ENCODE measurements around the gene AMZ2. TPM values are rescaled to one million over a fixed set of nuclear protein-coding genes. Genes with fewer than 3 reads are reported as not detected.

Gene AMZ2
- polyA plus RNA-seq (2012; ENCODE audit: insufficient read length, low read depth) = 46.0 TPM

DNA sequence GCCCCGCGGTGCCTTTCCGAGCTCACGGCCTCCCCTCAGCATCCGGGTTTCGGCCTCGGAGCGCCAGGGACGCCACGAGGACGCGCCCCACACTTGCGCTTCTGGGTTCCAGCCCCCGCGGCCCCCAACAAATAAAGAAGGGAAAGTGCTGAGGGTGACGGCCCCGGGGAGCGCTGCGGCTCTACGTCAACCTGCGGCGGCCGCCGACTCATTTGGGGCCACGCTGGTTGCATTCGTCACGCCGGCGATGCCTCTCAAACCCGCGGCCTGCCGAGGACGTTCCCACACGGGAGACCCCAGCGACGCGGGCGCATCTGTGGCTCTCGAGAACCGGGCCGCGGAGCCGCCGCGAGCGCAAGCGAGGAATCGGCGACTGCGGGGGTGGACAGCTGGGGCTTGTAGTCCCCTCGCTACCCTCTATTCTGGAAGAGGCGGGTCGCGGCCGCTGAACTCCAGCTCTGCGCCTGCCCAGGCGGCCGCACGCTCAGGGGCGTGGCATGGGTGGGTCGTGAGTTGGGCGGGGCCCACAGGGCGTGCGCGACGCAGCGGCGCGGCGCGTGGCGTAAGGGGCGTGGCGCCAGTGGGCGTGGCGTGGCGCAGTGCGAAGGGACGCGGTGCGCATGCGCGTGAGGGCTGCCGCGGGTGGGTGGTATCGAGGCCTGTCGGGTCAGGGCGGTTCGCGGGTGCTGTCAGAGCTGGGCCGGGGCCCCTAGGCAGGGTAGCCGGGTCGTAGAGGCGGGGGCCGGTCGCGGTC, at the start of gene AMZ2:
AMZ2 (plus strand) TSS at position 599 of the 754 bp plus-strand sequence. CDS start 2,145 bp downstream, outside the sequence.
- TF ChIP-seq FOXP2 (optimal IDR thresholded peaks at IDR 0.05; ENCODE audit: borderline replicate concordance, extremely low read depth, extremely low read length, insufficient read depth) (peak; percentile 96), SIN3A (IDR thresholded peaks at IDR 0.05; ENCODE audit: borderline replicate concordance, insufficient read depth, low read length) (no peak), TAF1 (IDR thresholded peaks at IDR 0.05; ENCODE audit: borderline replicate concordance, insufficient read depth, low read length) (peak; percentile 73; the same call in 1 of the 2 replicates), POLR2AphosphoS5 (IDR thresholded peaks at IDR 0.05; ENCODE audit: low read depth, low read length) (peak; percentile 94)
- TF ChIP-seq, protein P1, sequence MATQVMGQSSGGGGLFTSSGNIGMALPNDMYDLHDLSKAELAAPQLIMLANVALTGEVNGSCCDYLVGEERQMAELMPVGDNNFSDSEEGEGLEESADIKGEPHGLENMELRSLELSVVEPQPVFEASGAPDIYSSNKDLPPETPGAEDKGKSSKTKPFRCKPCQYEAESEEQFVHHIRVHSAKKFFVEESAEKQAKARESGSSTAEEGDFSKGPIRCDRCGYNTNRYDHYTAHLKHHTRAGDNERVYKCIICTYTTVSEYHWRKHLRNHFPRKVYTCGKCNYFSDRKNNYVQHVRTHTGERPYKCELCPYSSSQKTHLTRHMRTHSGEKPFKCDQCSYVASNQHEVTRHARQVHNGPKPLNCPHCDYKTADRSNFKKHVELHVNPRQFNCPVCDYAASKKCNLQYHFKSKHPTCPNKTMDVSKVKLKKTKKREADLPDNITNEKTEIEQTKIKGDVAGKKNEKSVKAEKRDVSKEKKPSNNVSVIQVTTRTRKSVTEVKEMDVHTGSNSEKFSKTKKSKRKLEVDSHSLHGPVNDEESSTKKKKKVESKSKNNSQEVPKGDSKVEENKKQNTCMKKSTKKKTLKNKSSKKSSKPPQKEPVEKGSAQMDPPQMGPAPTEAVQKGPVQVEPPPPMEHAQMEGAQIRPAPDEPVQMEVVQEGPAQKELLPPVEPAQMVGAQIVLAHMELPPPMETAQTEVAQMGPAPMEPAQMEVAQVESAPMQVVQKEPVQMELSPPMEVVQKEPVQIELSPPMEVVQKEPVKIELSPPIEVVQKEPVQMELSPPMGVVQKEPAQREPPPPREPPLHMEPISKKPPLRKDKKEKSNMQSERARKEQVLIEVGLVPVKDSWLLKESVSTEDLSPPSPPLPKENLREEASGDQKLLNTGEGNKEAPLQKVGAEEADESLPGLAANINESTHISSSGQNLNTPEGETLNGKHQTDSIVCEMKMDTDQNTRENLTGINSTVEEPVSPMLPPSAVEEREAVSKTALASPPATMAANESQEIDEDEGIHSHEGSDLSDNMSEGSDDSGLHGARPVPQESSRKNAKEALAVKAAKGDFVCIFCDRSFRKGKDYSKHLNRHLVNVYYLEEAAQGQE (IDR thresholded peaks at IDR 0.05; ENCODE audit: insufficient read depth in 1 of 2, low read depth in 2 of 2, low read length in 2 of 2) = peak; percentile 8 to 53; a peak in 1 of 4 replicates

GRCh38 chr17:68198931-68199836, 48.7 kb upstream of the AMZ2 start:
- TF ChIP-seq, protein P1 (IDR thresholded peaks at IDR 0.05; ENCODE audit: insufficient read depth in 1 of 2, low read depth in 2 of 2, low read length in 2 of 2) = no peak
- TF ChIP-seq TAF1 (IDR thresholded peaks at IDR 0.05; ENCODE audit: borderline replicate concordance, insufficient read depth, low read length) (no peak), FOXP2 (optimal IDR thresholded peaks at IDR 0.05; ENCODE audit: borderline replicate concordance, extremely low read depth, extremely low read length, insufficient read depth) (no peak), POLR2AphosphoS5 (IDR thresholded peaks at IDR 0.05; ENCODE audit: low read depth, low read length) (no peak), SIN3A (IDR thresholded peaks at IDR 0.05; ENCODE audit: borderline replicate concordance, insufficient read depth, low read length) (no peak)

DNA sequence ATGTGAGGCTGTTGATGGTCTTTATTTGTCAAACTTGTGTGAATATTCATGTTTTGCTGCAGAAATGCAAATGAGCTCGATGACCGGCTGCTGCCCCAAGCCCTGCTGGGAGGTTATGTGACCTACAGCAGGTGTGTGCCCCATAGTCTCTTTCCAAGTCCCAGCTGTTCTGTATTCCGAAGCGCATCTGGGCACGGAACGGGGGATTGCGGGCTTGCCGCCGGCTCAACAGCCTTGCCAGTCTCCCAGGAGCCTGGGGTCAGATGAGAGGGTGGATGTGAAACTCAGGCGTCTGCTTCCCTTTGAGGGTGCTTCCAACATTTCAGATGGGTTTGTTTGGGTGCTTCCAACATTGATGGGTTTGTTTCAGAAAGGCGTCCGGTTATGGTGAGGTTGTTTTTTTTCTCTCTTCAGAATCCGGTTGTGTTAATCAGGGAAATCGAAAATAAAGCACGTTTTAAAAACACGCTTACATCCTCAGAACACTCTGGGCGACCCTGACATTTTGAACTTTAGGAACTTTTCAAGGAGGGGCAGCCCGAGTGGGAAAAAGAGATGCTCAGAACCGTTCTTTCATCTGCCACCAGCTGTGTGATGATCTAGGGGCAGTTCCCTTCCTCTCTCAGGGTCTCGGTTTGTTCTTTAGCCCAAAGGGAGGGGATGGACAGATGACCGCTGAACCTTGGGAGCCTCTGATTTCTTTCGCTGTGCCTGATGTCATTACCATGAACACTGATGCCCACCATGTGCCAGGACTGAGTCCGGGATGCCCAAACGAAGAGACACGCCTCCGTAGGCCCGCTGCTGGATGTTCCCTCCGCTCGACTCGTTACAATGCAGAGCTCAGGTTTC, 47.8 kb upstream of the AMZ2 start:
- TF ChIP-seq SIN3A (IDR thresholded peaks at IDR 0.05; ENCODE audit: borderline replicate concordance, insufficient read depth, low read length) (no peak), FOXP2 (optimal IDR thresholded peaks at IDR 0.05; ENCODE audit: borderline replicate concordance, extremely low read depth, extremely low read length, insufficient read depth) (no peak), POLR2AphosphoS5 (IDR thresholded peaks at IDR 0.05; ENCODE audit: low read depth, low read length) (no peak), TAF1 (IDR thresholded peaks at IDR 0.05; ENCODE audit: borderline replicate concordance, insufficient read depth, low read length) (no peak)
- TF ChIP-seq, protein P1 (IDR thresholded peaks at IDR 0.05; ENCODE audit: insufficient read depth in 1 of 2, low read depth in 2 of 2, low read length in 2 of 2) = no peak

- no peak for TF ChIP-seq SIN3A (IDR thresholded peaks at IDR 0.05; ENCODE audit: borderline replicate concordance, insufficient read depth, low read length)
- TF ChIP-seq, protein P1 (IDR thresholded peaks at IDR 0.05; ENCODE audit: insufficient read depth in 1 of 2, low read depth in 2 of 2, low read length in 2 of 2) = no peak
- no peak for TF ChIP-seq FOXP2 (optimal IDR thresholded peaks at IDR 0.05; ENCODE audit: borderline replicate concordance, extremely low read depth, extremely low read length, insufficient read depth)
- no peak for TF ChIP-seq TAF1 (IDR thresholded peaks at IDR 0.05; ENCODE audit: borderline replicate concordance, insufficient read depth, low read length)
- no peak for TF ChIP-seq POLR2AphosphoS5 (IDR thresholded peaks at IDR 0.05; ENCODE audit: low read depth, low read length)
Measured at GRCh38 chr17:68200689-68201417, 47.0 kb upstream of the AMZ2 start.
